Testis (tissue), 2 donors: ENCODE results near the gene PLAGL1.

ENCODE experiments used
- CTCF ChIP-seq, 3 experiments: fragments of 450-650 bp in 2 of 3; fragments of 200-600 bp in 1 of 3; sonication (generic) in 1 of 3; IDR thresholded peaks; one replicate each; pipeline ENCODE4 v1.5.1; 2016 to 2019; ENCODE audit warnings: antibody characterized with exemption in 3 of 3, mild to moderate bottlenecking in 2 of 3, moderate library complexity in 1 of 3
- POLR2A ChIP-seq: fragments of 450-650 bp; IDR thresholded peaks from one replicate; pipeline ENCODE4 v1.6.1; 2017; ENCODE audit warnings: antibody characterized with exemption, mild to moderate bottlenecking, moderate library complexity

GRCh38 chr6:143900358-143900757 lies 107.7 kb downstream of the PLAGL1 start:
- TF ChIP-seq POLR2A (no peak), CTCF (IDR thresholded peaks at IDR 0.05) (no peak)
